IMR-90 (cell line): ENCODE results near the gene KCNJ6.

ENCODE experiments used
- BHLHE40 ChIP-seq: fragments of 150-350 bp; IDR thresholded peaks from 2 replicates; pipeline ENCODE4 v1.6.1; 2016; ENCODE audit warnings: mild to moderate bottlenecking, low read depth, low read length
- CEBPB ChIP-seq: IDR thresholded peaks from 2 replicates; pipeline ENCODE4 v1.6.1; 2012; ENCODE audit warnings: low read depth, low read length, improper control_type of control experiment
- CHD1 ChIP-seq: IDR thresholded peaks from 2 replicates; pipeline ENCODE4 v1.6.1; 2012; ENCODE audit warnings: low read depth, low read length, improper control_type of control experiment
- CTCF ChIP-seq: conservative IDR thresholded peaks from 2 replicates; pipeline ENCODE4 v1.5.1; 2012; ENCODE audit warnings: mild to moderate bottlenecking, low read depth, low read length, improper control_type of control experiment
- MAFK ChIP-seq: IDR thresholded peaks from 2 replicates; pipeline ENCODE4 v1.6.1; 2012; ENCODE audit warnings: low read depth, low read length, improper control_type of control experiment
- MAZ ChIP-seq: IDR thresholded peaks from 2 replicates; pipeline ENCODE4 v1.6.1; 2012; ENCODE audit warnings: low read depth, mild to moderate bottlenecking, low read length, improper control_type of control experiment, moderate library complexity, borderline replicate concordance
- MXI1 ChIP-seq: IDR thresholded peaks from 2 replicates; pipeline ENCODE4 v1.6.1; 2012; ENCODE audit warnings: low read depth, mild to moderate bottlenecking, low read length, moderate library complexity, borderline replicate concordance
- POLR2A ChIP-seq: IDR thresholded peaks from 2 replicates; pipeline ENCODE4 v1.6.1; 2012; ENCODE audit warnings: mild to moderate bottlenecking, low read depth, low read length
- RAD21 ChIP-seq: IDR thresholded peaks from 2 replicates; pipeline ENCODE4 v1.6.1; 2012; ENCODE audit warnings: low read length, improper control_type of control experiment
- RCOR1 ChIP-seq: IDR thresholded peaks from 2 replicates; pipeline ENCODE4 v1.6.1; 2012; ENCODE audit warnings: mild to moderate bottlenecking, low read length, improper control_type of control experiment; ENCODE audit not compliant: insufficient replicate concordance
- RFX5 ChIP-seq: IDR thresholded peaks from 2 replicates; pipeline ENCODE4 v1.8.0; 2012; ENCODE audit warnings: low read depth, mild to moderate bottlenecking, low read length, moderate library complexity
- SMC3 ChIP-seq: fragments of 150-350 bp; IDR thresholded peaks from 2 replicates; pipeline ENCODE4 v1.6.1; 2016; ENCODE audit warnings: low read depth, mild to moderate bottlenecking, antibody characterized with exemption, low read length, moderate library complexity
- USF2 ChIP-seq: fragments of 150-350 bp; IDR thresholded peaks from 2 replicates; pipeline ENCODE4 v1.6.1; 2017; ENCODE audit warnings: mild to moderate bottlenecking, antibody characterized with exemption, low read length, low read depth

- TF ChIP-seq CTCF: no peak
- no peak for TF ChIP-seq RAD21
- no peak for TF ChIP-seq MXI1
- no peak for TF ChIP-seq POLR2A
- no peak for TF ChIP-seq USF2
- TF ChIP-seq RCOR1: no peak
- TF ChIP-seq CEBPB: no peak
- no peak for TF ChIP-seq BHLHE40
- TF ChIP-seq SMC3: no peak
- no peak for TF ChIP-seq MAZ
- no peak for TF ChIP-seq MAFK
- no peak for TF ChIP-seq RFX5
- TF ChIP-seq CHD1: no peak
Measured at GRCh38 chr21:37848721-37849490, 67.4 kb downstream of the KCNJ6 start.
